T-cell (primary cell): ENCODE measurements around the gene VPS4A. TPM values are rescaled to one million over a fixed set of nuclear protein-coding genes. Genes with fewer than 3 reads are reported as not detected.

Experiments used
- ATAC-seq, 4 experiments: fragments of 200-7000 bp in 3 of 4; fragments of 150-1000 bp in 1 of 4; cut with Tn5 transposase; replicated peaks in 1 of 4; 1 replicate in 3 of 4; 2 replicates in 1 of 4; pipeline ENCODE4 v1.10.0; 2021; ENCODE audit warnings: moderate library complexity in 3 of 4, mild to moderate bottlenecking in 2 of 4, moderate number of reproducible peaks in 1 of 4
- CTCF ChIA-PET, 2 donors: fragments of 300-600 bp; sonication (Branson Sonifier 250); formaldehyde crosslinking; loops; one replicate each; lab custom pipeline; 2022; ENCODE audit warnings: antibody characterized with exemption in 2 of 2; lab: Charles Lee
- POLR2A ChIA-PET, 2 donors: fragments of 300-600 bp; sonication (Branson Sonifier 250); formaldehyde crosslinking; loops; one replicate each; lab custom pipeline; 2022; ENCODE audit warnings: antibody characterized with exemption in 2 of 2; lab: Charles Lee
- DNase-seq, 35 experiments: peaks; one replicate each; pipeline versions ENCODE4 v3.0.0 to v3.0.0-alpha.2; 2013 to 2023
- H3K27ac ChIP-seq: one replicate; pipeline ENCODE4 v1.5.1; 2013; ENCODE audit warnings: low read length
- H3K27me3 ChIP-seq, 2 experiments: replicated peaks in 1 of 2; 1 replicate in 1 of 2; 2 replicates in 1 of 2; pipeline versions ENCODE4 v1.6.1 to v1.7.0; 2013; ENCODE audit warnings: low read length in 1 of 2, mixed read lengths in 1 of 2; ENCODE audit not compliant: control insufficient read depth in 2 of 2, insufficient read depth in 2 of 2; ENCODE audit errors: extremely low read depth in 1 of 2
- H3K36me3 ChIP-seq, 2 donors: 1 replicate in 1 of 2; 2 replicates in 1 of 2; pipeline versions ENCODE4 v1.6.1 to v1.7.0; 2013; ENCODE audit warnings: low read length in 1 of 2; ENCODE audit not compliant: control insufficient read depth in 2 of 2, insufficient read depth in 1 of 2; ENCODE audit errors: extremely low read depth in 1 of 2
- H3K4me1 ChIP-seq, 2 experiments: 1 replicate in 1 of 2; 2 replicates in 1 of 2; pipeline versions ENCODE4 v1.6.1 to v1.7.0; 2013; ENCODE audit warnings: low read length in 2 of 2, mixed read lengths in 1 of 2; ENCODE audit not compliant: insufficient read depth in 2 of 2, control insufficient read depth in 1 of 2; ENCODE audit errors: extremely low read depth in 1 of 2
- H3K4me3 ChIP-seq, 2 donors: 1 replicate in 1 of 2; 2 replicates in 1 of 2; pipeline versions ENCODE4 v1.5.1 to v1.7.0; 2013; ENCODE audit warnings: mild to moderate bottlenecking in 2 of 2, low read length in 1 of 2, moderate library complexity in 1 of 2; ENCODE audit not compliant: control insufficient read depth in 1 of 2; ENCODE audit errors: extremely low read depth in 1 of 2
- H3K9me3 ChIP-seq: 2 replicates; pipeline ENCODE4 v1.7.0; 2013
- H3K27ac Mint-ChIP-seq, 2 donors: one replicate each; pipeline ENCODE4 v1.8.0; 2020 to 2021; ENCODE audit warnings: mild to moderate bottlenecking in 2 of 2, mixed read lengths in 2 of 2
- H3K27me3 Mint-ChIP-seq, 2 donors: one replicate each; pipeline ENCODE4 v1.8.0; 2021 to 2022; ENCODE audit warnings: mixed read lengths in 2 of 2
- H3K36me3 Mint-ChIP-seq: one replicate; pipeline ENCODE4 v1.8.0; 2021; ENCODE audit warnings: mixed read lengths
- H3K4me1 Mint-ChIP-seq, 3 donors: one replicate each; pipeline ENCODE4 v1.8.0; 2020 to 2022; ENCODE audit warnings: mixed read lengths in 3 of 3, mild to moderate bottlenecking in 1 of 3
- H3K4me3 Mint-ChIP-seq, 3 donors: one replicate each; pipeline ENCODE4 v1.8.0; 2020 to 2022; ENCODE audit warnings: mild to moderate bottlenecking in 3 of 3, mixed read lengths in 3 of 3, moderate library complexity in 3 of 3
- H3K9me3 Mint-ChIP-seq, 3 donors: one replicate each; pipeline ENCODE4 v1.8.0; 2020 to 2022; ENCODE audit warnings: mixed read lengths in 3 of 3
- WGBS: methylation state at CpG from one replicate; pipeline ENCODE4 v1.1.5; 2013; ENCODE audit warnings: missing lambda C conversion rate; ENCODE audit not compliant: insufficient coverage; 5-methylcytosine and 5-hydroxymethylcytosine counted together
- total RNA-seq, 35 experiments: library from RNA in 6 of 35; stranded (reverse) in 6 of 35; fragments of 120-200 nt in 1 of 35; gene quantifications; one replicate each; pipeline versions ENCODE4 v1.2.1 to v1.2.4 and lab custom pipeline; 2013 to 2026

VPS4A gene
- total RNA-seq, 5 donors from 2014 or later (not counting 1 experiment from before 2014, with no cell fraction given) = 40.5 to 61.9 (median 55.9) TPM

GRCh38 chr16:69274699-69275235, 36.4 kb upstream of the VPS4A start:
- Histone ChIP-seq H3K27ac (no peak overlapping the region), H3K4me1 (no peaks in the 10 kb centered on the region), H3K27me3 (no peaks in the 10 kb centered on the region), H3K36me3 (peaks cover 0 to 7% of the 10 kb centered on the region in 2 donors), H3K9me3 (no peaks in the 10 kb centered on the region), H3K4me3 (no peak overlapping the region)
- H3K27me3 Mint-ChIP-seq = no peaks in the 10 kb centered on the region
- ChIA-PET CTCF (interaction anchor here (0.6 to 0.7 kb wide), 4 partner anchors 13 to 402 kb away, joined by 3 to 7 read pairs (median 4); no protein-coding TSS in a partner anchor), POLR2A (interaction anchor here in 1 of 2 donors (0.6 kb wide), 1 partner anchor 32 kb away, joined by 4 read pairs; no protein-coding TSS in a partner anchor)
- WGBS = no CpG with 5 or more reads among the region's 4 CpGs
- H3K4me1 Mint-ChIP-seq = peaks cover 0 to 2% (median 0%) of the 10 kb centered on the region in 3 donors
- no peak overlapping the region for H3K4me3 Mint-ChIP-seq
- no peaks in the 10 kb centered on the region for H3K9me3 Mint-ChIP-seq
- peaks cover 19% of the 10 kb centered on the region for H3K36me3 Mint-ChIP-seq
- peak overlapping the region in 1 of 2 donors; percentile 11 for H3K27ac Mint-ChIP-seq
- ATAC-seq = no peak
- no peak for DNase-seq

GRCh38 chr16:69276148-69277115, 34.7 kb upstream of the VPS4A start:
- ATAC-seq = no peak
- Mint-ChIP-seq H3K4me3 (no peak overlapping the region), H3K4me1 (peaks cover 0 to 2% (median 0%) of the 10 kb centered on the region in 3 donors), H3K27ac (peak overlapping the region in 1 of 2 donors; percentile 20), H3K36me3 (peaks cover 11% of the 10 kb centered on the region), H3K27me3 (no peaks in the 10 kb centered on the region), H3K9me3 (no peaks in the 10 kb centered on the region)
- Histone ChIP-seq H3K4me1 (no peaks in the 10 kb centered on the region), H3K4me3 (no peak overlapping the region), H3K9me3 (no peaks in the 10 kb centered on the region), H3K36me3 (peaks cover 0 to 2% of the 10 kb centered on the region in 2 donors), H3K27me3 (no peaks in the 10 kb centered on the region), H3K27ac (no peak overlapping the region)
- 100% methylated on average over 1 of the region's 7 CpGs for WGBS
- DNase-seq = no peak
- CTCF ChIA-PET = interaction anchor here in 1 of 2 donors (1.0 to 1.5 kb wide), 2 partner anchors 12 to 124 kb away, joined by 3 read pairs; no protein-coding TSS in a partner anchor
- POLR2A ChIA-PET = interaction anchor here in 1 of 2 donors (0.6 kb wide), 1 partner anchor 65 kb away, joined by 7 read pairs; no protein-coding TSS in a partner anchor

- H3K4me3 Mint-ChIP-seq = no peak overlapping the region
- ATAC-seq = no peak
- CTCF ChIA-PET = interaction anchor here in 1 of 2 donors (0.6 to 1.5 kb wide), 2 partner anchors 11 to 126 kb away, joined by 3 to 5 read pairs; no protein-coding TSS in a partner anchor
- Histone ChIP-seq H3K4me3 (no peak overlapping the region), H3K4me1 (no peaks in the 10 kb centered on the region), H3K27ac (no peak overlapping the region), H3K36me3 (peaks cover 0 to 2% of the 10 kb centered on the region in 2 donors), H3K27me3 (no peaks in the 10 kb centered on the region), H3K9me3 (no peaks in the 10 kb centered on the region)
- peaks cover 7% of the 10 kb centered on the region for H3K36me3 Mint-ChIP-seq
- H3K27me3 Mint-ChIP-seq = no peaks in the 10 kb centered on the region
- no peak overlapping the region for H3K27ac Mint-ChIP-seq
- no peaks in the 10 kb centered on the region for H3K9me3 Mint-ChIP-seq
- POLR2A ChIA-PET = no interaction called here
- peaks cover 0 to 2% (median 0%) of the 10 kb centered on the region in 3 donors for H3K4me1 Mint-ChIP-seq
- no CpG with 5 or more reads among the region's 1 CpG for WGBS
- DNase-seq = no peak
These were observed 33.7 kb upstream of the VPS4A start for GRCh38 chr16:69277413-69277812.

- peaks cover 0 to 8% of the 10 kb centered on the region in 2 donors for H3K36me3 ChIP-seq
- no peak overlapping the region for H3K4me3 ChIP-seq
- WGBS = 100% methylated on average over 4 of the region's 4 CpGs
- Mint-ChIP-seq H3K4me1 (peaks cover 0 to 2% (median 0%) of the 10 kb centered on the region in 3 donors), H3K9me3 (no peaks in the 10 kb centered on the region), H3K27me3 (no peaks in the 10 kb centered on the region), H3K4me3 (no peak overlapping the region), H3K36me3 (peaks cover 2% of the 10 kb centered on the region), H3K27ac (no peak overlapping the region)
- ATAC-seq (no peak), DNase-seq (no peak)
- CTCF ChIA-PET = interaction anchor here (0.6 to 1.2 kb wide), 4 partner anchors 131 to 750 kb away, joined by 3 to 6 read pairs (median 4); no protein-coding TSS in a partner anchor
- no peaks in the 10 kb centered on the region for H3K27me3 ChIP-seq
- H3K27ac ChIP-seq = no peak overlapping the region
- H3K4me1 ChIP-seq = no peaks in the 10 kb centered on the region
- H3K9me3 ChIP-seq = no peaks in the 10 kb centered on the region
- POLR2A ChIA-PET = no interaction called here
These were observed 27.3 kb upstream of the VPS4A start for GRCh38 chr16:69283851-69284250.

GRCh38 chr16:69285240-69285639, 25.9 kb upstream of the VPS4A start:
- Mint-ChIP-seq H3K36me3 (peaks cover 6% of the 10 kb centered on the region), H3K27me3 (no peaks in the 10 kb centered on the region), H3K4me1 (peaks cover 0 to 2% (median 0%) of the 10 kb centered on the region in 3 donors), H3K27ac (no peak overlapping the region), H3K9me3 (no peaks in the 10 kb centered on the region), H3K4me3 (no peak overlapping the region)
- Histone ChIP-seq H3K27ac (no peak overlapping the region), H3K36me3 (peaks cover 0 to 8% of the 10 kb centered on the region in 2 donors), H3K4me3 (no peak overlapping the region), H3K27me3 (no peaks in the 10 kb centered on the region), H3K9me3 (no peaks in the 10 kb centered on the region), H3K4me1 (no peaks in the 10 kb centered on the region)
- no CpG with 5 or more reads among the region's 4 CpGs for WGBS
- ChIA-PET CTCF (interaction anchor here (0.6 to 3.2 kb wide), 10 partner anchors 9 to 756 kb away, joined by 3 to 42 read pairs (median 4); no protein-coding TSS in a partner anchor), POLR2A (interaction anchor here in 1 of 2 donors (0.6 to 0.7 kb wide), 3 partner anchors 47 to 135 kb away, joined by 3 to 5 read pairs (median 4); no protein-coding TSS in a partner anchor)
- no peak for DNase-seq
- no peak for ATAC-seq
